Daoy (cell line): ENCODE data around the gene TMPRSS2. TPM values are rescaled to one million over a fixed set of nuclear protein-coding genes. Genes with fewer than 3 reads are reported as not detected.
A peak's percentile ranks its signal among the peaks of the same experiment; 100 is the strongest.

Experiments used
- DNase-seq: peaks from one replicate; pipeline ENCODE4 v3.0.0-alpha.2; 2015; ENCODE audit warnings: low read depth
- total RNA-seq: library from RNA; depleted of rRNA; stranded (reverse); fragments of >200 nt; shearing (Covaris generic); gene quantifications from 2 replicates; pipeline ENCODE4 v1.2.3, GENCODE V29; 2014

The TMPRSS2 gene
- total RNA-seq, 1 experiment from 2014 or later, result 9.0 TPM

DNA sequence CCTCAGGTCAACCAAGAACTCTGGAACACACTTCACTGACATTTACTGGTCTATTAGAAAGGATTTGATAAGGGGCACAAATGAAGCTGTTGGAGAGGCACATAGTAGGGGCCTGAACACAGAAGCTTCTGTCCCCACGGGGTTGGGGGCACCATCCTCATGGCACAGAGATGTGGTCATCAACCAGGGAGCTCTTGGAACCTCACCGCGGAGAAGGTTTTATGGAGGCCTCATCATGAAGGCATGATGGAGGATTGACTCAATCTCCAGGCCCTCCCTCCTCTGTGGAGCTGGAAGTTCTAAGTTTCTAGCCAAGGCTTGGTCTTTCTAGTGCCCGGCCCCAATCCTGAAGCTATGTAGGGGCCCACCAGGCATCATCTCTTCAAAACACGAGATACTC is 58.3 kb downstream of the TMPRSS2 start:
- no peak for DNase-seq

DNA sequence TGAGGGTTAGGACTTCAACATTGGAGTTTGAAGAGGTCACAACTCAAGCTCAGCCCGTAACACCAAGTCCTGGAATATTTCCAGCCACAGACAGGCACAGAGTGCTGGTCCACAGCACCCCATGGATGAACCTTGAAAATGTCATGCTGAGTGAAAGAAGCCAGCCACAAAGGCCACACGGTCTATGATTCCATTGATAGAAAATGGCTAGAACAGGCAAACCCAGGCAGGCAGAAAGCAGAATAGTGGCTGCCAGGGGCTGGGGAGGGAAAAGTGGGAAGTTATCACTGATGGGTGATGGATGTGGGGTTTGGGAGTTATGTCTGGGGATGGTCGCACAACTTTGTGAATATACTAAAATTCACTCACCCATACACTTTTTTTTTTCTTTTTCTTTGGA is 60.6 kb downstream of the TMPRSS2 start:
- DNase-seq, result no peak

DNA sequence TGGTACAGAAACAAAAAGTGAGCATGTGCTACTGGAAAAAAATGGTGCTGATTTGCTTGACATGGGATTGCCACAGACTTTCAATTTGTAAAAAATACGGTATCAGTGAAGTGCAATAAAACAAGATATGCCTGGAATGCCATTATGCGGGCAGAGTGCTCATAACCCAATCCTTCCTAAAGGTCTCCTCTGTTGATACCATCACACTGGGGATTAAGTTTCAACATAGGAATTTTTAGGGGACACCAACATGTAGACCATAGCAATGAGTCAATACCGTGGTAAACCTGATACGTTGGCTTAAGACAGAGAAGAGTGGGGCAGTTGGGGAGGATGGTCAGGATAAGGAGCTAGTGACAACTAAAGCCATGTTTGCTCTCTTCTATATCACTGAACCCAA is 61.4 kb downstream of the TMPRSS2 start:
- peak; percentile 66 for DNase-seq

DNA sequence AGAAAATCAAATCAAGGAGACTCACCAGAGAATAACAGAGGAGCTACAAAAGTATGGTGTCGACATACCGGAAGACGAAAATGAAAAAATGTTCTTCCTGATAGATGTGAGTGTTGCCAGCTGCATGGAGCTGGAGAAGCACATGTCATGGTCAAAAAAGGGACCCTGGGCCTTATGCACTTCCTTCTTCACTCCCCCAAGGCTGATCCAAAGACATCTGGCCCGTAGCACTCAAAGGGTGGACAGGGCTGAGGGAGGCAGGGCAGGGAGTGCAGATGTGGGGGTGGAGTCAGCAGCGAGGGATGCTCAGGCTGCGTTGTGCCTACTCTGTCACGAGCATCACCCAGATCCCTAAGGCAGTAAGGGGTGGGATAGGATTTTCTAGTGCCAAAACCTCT is 62.5 kb downstream of the TMPRSS2 start:
- DNase-seq, result no peak

DNA sequence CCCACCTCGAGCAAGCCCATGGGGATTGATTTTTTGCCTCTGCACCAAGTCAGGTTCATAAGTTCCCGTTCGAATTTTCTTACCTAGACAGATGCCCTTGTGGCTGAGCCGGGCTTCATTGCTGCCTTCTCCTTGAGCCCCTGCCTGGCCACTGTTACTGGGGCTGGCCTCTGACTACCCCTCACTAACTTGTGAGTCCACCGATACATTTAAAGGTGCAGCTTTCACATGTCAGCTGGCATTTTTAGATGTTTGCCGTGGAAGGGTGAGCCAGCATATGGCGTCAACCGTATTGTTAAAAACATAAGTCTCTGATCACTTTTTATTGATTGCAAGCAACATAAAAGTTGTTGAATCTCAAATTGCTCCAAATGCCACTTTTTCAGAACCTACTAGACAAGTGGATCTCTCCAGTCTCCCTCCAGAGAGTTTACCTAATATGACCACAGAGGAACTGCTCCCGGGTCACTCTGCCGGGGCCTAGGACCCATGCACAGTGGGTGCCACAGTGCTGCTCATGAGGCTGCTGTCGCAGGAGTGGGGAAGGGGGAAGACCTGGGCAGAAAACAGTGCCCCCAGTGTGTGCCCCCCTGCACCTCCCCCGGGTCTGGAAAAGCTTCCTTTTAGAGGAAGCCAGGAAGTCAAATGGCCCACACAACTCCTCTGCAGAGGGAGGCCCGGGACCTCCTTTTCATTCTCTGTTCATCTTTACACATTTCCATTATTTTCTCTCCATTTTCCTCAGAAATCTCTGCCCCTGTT is 63.1 kb downstream of the TMPRSS2 start:
- DNase-seq, result no peak

DNA sequence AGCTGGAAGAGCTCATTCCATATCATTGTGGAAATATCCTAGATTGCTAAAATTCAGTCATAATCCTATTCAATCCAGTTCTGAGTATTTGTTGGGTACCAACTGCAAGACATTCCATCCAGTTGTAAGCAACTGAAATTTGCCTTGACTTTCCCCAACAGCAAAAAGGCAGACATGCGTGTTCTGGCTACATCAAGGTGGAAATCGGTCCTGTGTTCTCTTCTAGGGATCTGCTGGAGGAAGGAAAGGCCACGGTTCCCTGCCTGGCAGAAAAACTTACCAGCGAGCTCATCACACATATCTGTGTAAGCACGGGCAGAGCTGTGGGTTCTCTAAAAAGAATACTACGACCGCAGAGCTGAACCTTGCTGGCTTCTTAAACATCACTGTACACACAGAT is 64.4 kb downstream of the TMPRSS2 start:
- no peak for DNase-seq

DNA sequence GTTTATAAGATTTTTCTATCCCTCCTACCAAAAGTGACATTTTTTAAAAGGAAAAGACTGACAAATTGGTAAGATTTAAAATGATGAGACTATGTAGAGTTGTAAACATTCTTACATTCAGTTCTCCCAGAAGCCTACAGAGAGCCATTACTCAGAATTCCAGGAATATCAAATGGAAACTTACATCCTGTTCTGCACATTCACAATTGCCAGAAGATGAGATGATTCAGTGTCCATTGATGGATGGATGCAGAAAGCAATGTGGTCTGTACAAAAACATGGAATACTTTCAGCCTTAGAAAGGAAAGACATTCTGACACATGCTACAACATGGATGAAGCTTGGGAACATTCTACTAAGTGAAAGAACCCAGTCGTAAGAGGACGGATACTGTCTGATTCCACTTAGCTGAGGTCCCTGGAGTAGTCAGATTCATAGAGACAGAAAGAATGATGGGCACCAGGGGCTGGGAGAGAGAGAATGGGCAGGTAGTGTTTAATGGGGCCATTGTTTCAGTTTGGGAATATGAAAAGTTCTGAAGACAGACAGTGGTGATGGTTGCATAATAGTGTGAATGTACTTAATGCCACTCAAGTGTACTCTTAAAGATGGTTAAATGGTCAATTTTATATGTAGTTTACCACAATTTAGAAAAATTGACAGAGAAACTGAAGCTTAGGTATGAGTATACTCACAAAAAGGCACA is 65.3 kb downstream of the TMPRSS2 start:
- no peak for DNase-seq

DNA sequence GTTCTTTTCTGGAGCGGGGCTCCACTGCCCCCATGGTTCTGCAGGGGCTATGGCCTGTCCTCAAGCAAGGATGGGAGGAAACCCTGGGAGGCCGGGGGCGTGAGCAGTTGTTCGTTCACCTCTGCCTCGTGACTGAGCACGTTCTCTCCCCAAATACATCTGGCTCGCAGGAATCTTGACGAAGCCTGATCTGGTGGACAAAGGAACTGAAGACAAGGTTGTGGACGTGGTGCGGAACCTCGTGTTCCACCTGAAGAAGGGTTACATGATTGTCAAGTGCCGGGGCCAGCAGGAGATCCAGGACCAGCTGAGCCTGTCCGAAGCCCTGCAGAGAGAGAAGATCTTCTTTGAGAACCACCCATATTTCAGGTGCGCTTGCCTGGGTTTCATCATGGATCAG is 66.4 kb downstream of the TMPRSS2 start:
- no peak for DNase-seq

DNA sequence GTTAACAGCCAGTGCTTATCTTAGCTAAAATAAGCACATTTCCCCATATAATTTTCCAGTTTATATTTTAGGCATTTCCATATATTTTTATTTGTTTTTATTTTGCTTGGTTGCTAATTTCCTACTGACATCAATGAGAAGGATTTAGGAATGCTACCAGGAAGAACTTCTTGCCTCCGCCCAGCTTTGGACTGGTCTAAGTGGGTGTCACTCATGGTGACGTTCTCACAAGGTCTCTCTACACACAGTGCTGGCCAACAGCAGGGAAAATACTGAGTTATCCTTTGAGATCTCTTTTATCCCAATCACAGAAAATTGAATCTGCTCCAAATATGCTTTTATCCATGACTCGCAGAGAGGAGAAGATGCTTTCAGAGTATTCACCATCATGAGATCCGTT is 68.7 kb downstream of the TMPRSS2 start:
- no peak for DNase-seq

DNA sequence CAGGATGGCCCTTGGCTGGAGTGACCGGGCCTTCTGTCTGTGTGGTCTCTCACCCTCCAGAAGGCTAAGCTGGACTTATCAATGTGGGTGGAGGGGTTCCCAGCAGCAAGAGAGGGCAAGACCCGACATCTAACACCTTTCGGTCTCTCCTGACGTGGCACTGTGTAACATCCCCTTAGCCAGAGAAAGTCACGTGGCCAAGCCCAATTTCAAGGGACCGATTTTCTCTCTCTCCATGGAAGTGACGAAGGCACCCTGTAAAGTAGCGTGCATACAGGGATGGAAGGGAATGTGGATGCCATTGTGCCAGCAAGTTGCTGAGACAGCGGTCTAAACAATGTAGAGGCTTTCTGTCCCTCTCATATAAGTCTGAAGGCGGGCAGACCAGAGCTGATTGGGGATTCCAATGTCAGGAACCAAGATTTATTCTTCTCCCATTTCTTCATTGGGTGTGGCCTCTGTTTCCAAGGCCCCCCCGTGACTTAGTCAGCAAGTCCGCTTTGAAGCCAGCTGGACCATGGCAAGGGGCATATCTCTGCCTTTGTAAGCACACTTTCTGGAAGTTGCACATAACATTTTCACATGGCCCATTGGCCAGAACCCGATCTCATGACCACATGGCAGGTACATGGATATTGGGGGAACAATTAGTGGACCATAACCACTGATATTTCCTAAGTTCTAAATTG is 69.4 kb downstream of the TMPRSS2 start:
- DNase-seq, result no peak

DNA sequence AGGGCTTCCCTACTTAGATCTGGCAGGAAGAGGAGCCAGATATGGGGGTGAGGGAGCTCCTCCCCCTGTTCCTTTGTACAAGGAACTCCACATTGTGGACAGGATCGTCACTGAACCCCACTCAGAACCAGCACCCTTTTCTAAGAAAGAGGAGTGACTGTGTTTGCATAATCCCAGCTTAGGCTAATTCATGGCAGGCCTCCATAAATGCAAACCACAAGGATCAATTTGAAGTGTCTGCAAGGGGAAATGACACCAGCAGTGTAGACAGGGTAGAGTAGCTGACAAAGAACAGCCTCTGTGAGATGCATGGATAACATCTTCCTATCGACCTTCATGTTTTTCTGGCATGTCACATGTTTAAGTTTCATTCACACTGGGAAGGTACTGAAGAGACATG is 70.2 kb downstream of the TMPRSS2 start:
- DNase-seq, result no peak

DNA sequence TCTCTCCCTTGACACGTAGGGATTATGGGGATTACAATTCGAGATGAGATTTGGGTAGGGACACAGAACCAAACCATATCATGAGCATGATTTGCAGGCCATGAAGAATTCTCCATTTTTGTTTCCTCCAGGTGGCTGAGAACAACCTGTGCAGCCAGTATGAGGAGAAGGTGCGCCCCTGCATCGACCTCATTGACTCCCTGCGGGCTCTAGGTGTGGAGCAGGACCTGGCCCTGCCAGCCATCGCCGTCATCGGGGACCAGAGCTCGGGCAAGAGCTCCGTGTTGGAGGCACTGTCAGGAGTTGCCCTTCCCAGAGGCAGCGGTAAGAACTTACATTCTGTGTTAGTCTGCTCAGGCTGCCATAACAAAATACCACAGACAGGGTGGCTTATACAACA is 72.3 kb downstream of the TMPRSS2 start:
- DNase-seq, result no peak

DNA sequence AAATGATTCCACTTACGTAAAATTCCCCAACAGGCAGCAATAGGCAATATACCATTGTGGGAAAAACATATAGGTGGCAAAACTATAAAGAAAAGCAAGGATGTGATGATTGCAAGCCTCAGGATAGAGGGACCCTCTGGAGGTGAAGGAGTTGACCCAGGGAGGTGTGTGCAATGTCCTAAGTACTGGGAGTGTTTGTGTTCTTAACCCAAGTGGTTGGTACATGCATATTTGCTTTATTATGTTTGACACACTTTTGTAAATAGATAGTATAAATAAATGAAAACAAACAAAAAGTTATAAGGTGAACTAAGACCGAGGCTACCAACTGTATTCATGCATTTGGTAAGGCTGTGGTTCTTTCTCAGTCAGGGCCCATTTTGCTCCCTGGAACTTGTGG is 74.4 kb downstream of the TMPRSS2 start:
- no peak for DNase-seq

DNA sequence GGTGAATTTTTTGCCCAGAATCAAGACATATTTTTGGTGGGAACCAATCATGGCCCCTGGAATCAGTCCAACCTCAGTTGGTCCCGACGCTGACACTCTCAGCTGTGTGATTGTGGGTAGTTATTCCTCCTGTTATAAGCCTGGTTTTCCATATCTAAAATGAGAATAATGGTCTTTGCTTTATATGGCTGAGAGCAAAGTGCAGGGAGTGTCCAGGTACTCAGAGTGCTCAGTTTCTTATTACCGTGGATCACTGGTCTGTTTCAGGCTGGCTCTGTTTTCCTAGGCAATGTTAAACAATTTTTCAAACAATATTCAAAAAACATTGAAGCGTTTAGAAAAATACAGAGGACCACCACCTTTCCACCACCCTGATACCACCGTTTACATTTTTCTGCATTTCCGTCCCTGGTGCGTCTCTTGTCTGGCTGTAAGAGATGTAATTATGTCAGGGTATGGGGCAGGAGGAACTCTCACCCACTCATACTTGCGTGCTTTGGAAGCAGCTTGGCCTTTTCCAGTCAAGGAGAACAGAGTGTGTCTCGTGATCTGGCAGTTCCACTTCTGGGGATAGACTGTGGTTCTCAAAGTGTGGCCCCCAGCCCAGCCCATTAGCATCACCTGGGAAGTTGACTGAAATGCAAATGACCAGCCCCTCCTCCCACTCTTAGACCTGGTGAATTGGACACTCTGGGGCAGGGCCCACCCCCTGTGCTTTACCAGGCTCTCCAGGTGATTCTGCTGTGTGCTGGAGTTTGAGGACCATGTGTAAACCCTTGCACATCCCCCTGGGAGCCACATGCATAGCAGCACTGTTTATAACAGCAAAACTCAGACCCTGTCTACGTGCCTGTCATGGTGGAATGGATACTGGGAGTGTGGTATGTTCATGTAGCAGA is 75.1 kb downstream of the TMPRSS2 start:
- no peak for DNase-seq

DNA sequence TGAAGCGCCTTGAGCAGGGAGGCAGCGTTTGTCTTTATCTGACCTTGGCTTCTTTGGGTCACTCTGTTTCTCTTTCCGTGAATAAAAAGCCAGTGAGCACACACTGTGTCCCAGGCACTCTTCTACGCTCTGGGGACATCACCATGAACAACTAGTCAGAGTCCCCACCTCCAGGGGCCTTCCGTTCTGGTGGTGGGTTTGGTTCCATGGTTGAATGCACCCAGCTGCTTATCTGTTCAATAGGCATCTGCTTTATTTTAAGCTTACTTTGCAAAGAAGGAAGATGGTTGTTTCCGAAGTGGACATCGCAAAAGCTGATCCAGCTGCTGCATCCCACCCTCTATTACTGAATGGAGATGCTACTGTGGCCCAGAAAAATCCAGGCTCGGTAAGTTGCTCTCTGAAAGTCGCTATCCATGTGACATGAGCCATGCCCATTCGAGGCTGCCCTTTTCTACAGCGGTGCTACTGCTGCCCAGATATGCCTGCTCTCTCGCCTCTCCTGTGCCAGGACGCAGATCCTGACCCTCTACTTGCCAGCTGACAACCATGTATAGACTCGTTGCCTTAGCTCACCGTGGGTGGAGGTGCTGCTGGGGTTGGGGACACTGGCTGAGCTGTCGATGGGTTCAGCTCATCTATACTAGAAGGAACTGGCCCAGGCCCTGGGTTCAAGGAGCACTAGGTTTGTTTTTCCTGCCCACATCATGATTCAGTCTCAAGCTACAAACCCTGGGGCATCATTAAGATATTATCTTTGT is 76.0 kb downstream of the TMPRSS2 start:
- no peak for DNase-seq

DNA sequence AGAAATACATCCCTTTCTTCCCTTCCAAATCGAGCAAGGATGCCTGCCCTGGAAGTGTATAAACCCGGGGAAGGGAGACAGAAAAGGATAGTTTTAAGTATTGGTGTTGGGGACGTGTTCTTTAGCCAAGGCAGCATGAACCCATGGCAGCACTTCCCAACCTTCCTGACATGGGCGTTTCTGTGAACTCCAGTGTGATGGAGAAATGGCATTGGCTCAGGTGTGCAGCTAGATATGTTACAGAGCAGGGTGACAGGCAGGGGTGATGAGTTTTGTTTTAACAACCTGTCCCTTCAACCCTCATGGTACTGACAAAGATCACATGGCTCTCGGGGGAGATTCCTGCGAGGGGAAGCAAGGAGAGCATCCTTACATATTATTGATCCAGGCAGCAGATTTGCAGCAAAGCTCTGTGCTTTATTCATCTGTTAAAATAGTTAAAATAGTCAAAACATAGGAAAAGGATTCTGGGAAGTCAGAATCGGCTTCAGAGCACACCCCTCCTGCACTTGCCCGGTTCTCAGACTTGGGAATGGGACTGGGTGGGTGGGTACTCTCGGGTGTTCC is 78.0 kb downstream of the TMPRSS2 start:
- no peak for DNase-seq

DNA sequence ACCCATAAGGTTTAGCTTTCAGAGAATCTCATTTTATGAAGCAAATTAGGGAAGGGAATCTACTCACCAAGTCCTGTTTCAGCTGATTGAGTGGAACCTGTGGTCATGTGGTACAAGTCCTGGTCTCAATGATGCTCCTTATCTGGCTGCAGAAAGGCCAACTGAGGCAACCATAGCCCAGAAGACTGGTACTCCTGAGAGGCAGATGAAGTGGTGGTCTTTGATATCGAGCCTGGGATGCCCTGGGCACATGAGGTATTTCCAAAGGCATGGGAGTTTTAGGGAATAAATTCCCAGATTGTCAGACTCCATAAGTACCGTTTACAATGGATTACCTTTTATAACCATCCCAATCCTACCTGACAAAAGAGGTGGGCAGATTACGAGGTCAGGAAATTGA is 78.7 kb downstream of the TMPRSS2 start:
- DNase-seq, result no peak

DNA sequence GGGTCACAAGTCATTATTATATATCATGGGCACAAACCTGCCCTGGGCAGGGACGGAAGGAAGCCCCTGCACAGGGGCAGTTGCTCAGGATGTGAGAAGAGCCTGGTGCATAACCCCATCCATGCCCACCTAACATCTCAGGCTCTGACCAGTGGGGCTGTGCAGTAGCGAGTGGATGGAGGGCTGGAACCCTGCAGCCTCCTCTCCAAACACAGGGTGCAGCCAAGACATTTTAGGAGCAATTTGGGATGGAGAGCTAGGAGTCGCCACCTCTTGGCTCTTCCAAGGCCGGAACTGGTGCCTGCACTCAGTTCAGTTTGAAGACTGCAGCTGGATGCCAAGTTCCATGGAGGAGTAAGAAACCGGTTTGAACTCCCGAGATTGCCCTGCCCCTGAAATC is 79.1 kb downstream of the TMPRSS2 start:
- no peak for DNase-seq

DNA sequence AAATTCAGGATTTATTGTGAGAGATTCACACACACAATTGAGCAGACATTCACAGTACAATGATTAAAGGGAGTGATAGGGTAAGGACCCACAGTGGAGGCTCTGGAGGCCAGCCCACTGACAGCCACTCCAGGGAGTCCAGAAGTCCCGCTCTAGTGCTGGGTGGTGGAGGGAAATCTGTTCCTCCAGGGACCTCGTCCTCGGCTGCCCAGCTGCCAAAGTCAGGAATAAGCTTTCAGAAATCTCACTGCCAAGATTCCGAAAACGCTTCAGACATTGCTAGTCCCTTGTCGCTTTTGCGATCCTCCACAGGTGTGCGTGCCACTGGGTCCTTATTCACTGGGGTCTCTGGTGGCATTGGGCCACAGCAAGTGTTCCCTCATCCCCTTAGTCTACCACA is 79.6 kb downstream of the TMPRSS2 start:
- no peak for DNase-seq

DNA sequence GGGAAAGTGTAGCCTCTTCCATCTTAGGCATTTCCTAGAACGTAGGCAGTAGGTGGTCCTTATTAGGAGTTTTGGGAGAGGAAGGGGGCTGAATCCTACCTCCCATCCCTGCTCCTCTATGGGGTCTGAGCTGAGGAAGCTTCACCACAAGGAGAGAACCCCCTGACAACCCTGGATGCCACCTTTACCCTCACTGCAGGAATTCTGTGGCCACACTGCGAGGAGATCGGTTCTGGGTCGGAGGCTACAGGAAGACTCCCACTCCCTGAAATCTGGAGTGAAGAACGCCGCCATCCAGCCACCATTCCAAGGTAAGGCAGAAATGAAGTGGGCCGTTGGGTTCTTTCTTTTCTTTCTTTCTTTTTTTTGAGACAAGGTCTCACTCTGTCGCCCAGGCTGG is 80.4 kb downstream of the TMPRSS2 start:
- DNase-seq, result no peak
